GM18511 (cell line): ENCODE results near the gene TECPR2.

Experiments used
- ATAC-seq: cut with Tn5 transposase; IDR thresholded peaks from one replicate; pipeline ENCODE4 v1.9.1; 2021; ENCODE audit warnings: mild to moderate bottlenecking, moderate library complexity; ENCODE audit not compliant: unreplicated experiment

The TECPR2 gene

GRCh38 chr14:102371361-102371760, 8.6 kb downstream of the TECPR2 start:
- no peak for ATAC-seq

GRCh38 chr14:102373110-102373509, 10.4 kb downstream of the TECPR2 start:
- ATAC-seq, result no peak

- no peak for ATAC-seq
Observed at GRCh38 chr14:102374264-102374663, 11.5 kb downstream of the TECPR2 start.

- ATAC-seq, result no peak
Observed at GRCh38 chr14:102375119-102375518, 12.4 kb downstream of the TECPR2 start.

GRCh38 chr14:102377696-102378095, 15.0 kb downstream of the TECPR2 start:
- no peak for ATAC-seq

- ATAC-seq, result no peak
Observed at GRCh38 chr14:102378830-102379229, 16.1 kb downstream of the TECPR2 start.

- ATAC-seq, result no peak
Observed at GRCh38 chr14:102387086-102387485, 24.3 kb downstream of the TECPR2 start.

GRCh38 chr14:102389246-102389645, 26.5 kb downstream of the TECPR2 start:
- no peak for ATAC-seq

- no peak for ATAC-seq
Observed at GRCh38 chr14:102390064-102390855, 27.5 kb downstream of the TECPR2 start.

GRCh38 chr14:102392506-102392905, 29.8 kb downstream of the TECPR2 start:
- ATAC-seq, result no peak

GRCh38 chr14:102394717-102395375, 32.1 kb downstream of the TECPR2 start:
- no peak for ATAC-seq

GRCh38 chr14:102396521-102396920, 33.8 kb downstream of the TECPR2 start:
- ATAC-seq, result no peak

GRCh38 chr14:102403028-102403427, 40.3 kb downstream of the TECPR2 start:
- ATAC-seq, result no peak

- no peak for ATAC-seq
Observed at GRCh38 chr14:102407258-102407657, 44.5 kb downstream of the TECPR2 start.

- ATAC-seq, result no peak
Observed at GRCh38 chr14:102408724-102409123, 46.0 kb downstream of the TECPR2 start.

GRCh38 chr14:102415671-102416070, 52.9 kb downstream of the TECPR2 start:
- ATAC-seq, result no peak

- ATAC-seq, result no peak
Observed at GRCh38 chr14:102417001-102417431, 54.3 kb downstream of the TECPR2 start.

- ATAC-seq, result no peak
Observed at GRCh38 chr14:102417646-102418045, 54.9 kb downstream of the TECPR2 start.

GRCh38 chr14:102418169-102418852, 55.6 kb downstream of the TECPR2 start:
- ATAC-seq, result no peak

GRCh38 chr14:102418853-102419240, 56.1 kb downstream of the TECPR2 start:
- no peak for ATAC-seq

GRCh38 chr14:102419276-102419675, 56.5 kb downstream of the TECPR2 start:
- ATAC-seq, result no peak

- ATAC-seq, result no peak
Observed at GRCh38 chr14:102419716-102420115, 57.0 kb downstream of the TECPR2 start.
